ENCODE results near the gene TBX19. TPM values are rescaled to one million over a fixed set of nuclear protein-coding genes. Genes with fewer than 3 reads are reported as not detected.

Gene TBX19
- total and polyA plus RNA-seq, 10 donors = 1.7 to 4.7 (median 3.3) TPM

- Histone ChIP-seq H3K9me3 (peaks cover 0 to 7% (median 0%) of the 10 kb centered on the region in 8 donors), H3K27ac (peak overlapping the region in 1 of 8 donors; percentile 52), H3K27me3 (replicated peaks in 1 of 7) (no peaks in the 10 kb centered on the region), H3K4me1 (no peaks in the 10 kb centered on the region), H3K4me3 (no peak overlapping the region), H3K36me3 (no peaks in the 10 kb centered on the region)
- WGBS, 5 donors = 61 to 83% (median 68%) methylated on average over 5 of the region's 5 CpGs
- intact Hi-C loops (cut with DNase I; ENCODE audit: low total_unique reads) = no loop called here
- TF ChIP-seq, protein P1, sequence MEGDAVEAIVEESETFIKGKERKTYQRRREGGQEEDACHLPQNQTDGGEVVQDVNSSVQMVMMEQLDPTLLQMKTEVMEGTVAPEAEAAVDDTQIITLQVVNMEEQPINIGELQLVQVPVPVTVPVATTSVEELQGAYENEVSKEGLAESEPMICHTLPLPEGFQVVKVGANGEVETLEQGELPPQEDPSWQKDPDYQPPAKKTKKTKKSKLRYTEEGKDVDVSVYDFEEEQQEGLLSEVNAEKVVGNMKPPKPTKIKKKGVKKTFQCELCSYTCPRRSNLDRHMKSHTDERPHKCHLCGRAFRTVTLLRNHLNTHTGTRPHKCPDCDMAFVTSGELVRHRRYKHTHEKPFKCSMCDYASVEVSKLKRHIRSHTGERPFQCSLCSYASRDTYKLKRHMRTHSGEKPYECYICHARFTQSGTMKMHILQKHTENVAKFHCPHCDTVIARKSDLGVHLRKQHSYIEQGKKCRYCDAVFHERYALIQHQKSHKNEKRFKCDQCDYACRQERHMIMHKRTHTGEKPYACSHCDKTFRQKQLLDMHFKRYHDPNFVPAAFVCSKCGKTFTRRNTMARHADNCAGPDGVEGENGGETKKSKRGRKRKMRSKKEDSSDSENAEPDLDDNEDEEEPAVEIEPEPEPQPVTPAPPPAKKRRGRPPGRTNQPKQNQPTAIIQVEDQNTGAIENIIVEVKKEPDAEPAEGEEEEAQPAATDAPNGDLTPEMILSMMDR (IDR thresholded peaks at IDR 0.05 in 8 of 11, conservative IDR thresholded peaks at IDR 0.05 in 3 of 11) = no peak
- TF ChIP-seq POLR2A (IDR thresholded peaks at IDR 0.05) = no peak
- TF ChIP-seq POLR2AphosphoS5 (IDR thresholded peaks at IDR 0.05) = no peak
- DNase-seq = no peak
Observed at GRCh38 chr1:168320800-168321450, 40.2 kb downstream of the TBX19 start.

- DNase-seq = no peak
- Histone ChIP-seq H3K27me3 (replicated peaks in 1 of 7) (no peaks in the 10 kb centered on the region), H3K27ac (no peak overlapping the region), H3K36me3 (no peaks in the 10 kb centered on the region), H3K4me1 (no peaks in the 10 kb centered on the region), H3K4me3 (no peak overlapping the region), H3K9me3 (peaks cover 0 to 7% (median 0%) of the 10 kb centered on the region in 8 donors)
- no peak for TF ChIP-seq POLR2AphosphoS5 (IDR thresholded peaks at IDR 0.05)
- TF ChIP-seq, protein P1 (IDR thresholded peaks at IDR 0.05 in 8 of 11, conservative IDR thresholded peaks at IDR 0.05 in 3 of 11) = peak in 1 of 11 experiments; percentile 17
- whole genome bisulfite sequencing, 5 donors = 0 to 93% (median 34%) methylated on average over 1 of the region's 1 CpG
- intact Hi-C loops (cut with DNase I; ENCODE audit: low total_unique reads) = no loop called here
Observed at GRCh38 chr1:168321945-168322344, 41.3 kb downstream of the TBX19 start.

GRCh38 chr1:168324745-168325425 is 44.2 kb downstream of the TBX19 start:
- H3K27me3 ChIP-seq (replicated peaks in 1 of 7) = no peaks in the 10 kb centered on the region
- H3K4me1 ChIP-seq = no peaks in the 10 kb centered on the region
- intact Hi-C loops (cut with DNase I; ENCODE audit: low total_unique reads) = no loop called here
- H3K9me3 ChIP-seq = peaks cover 0 to 7% (median 0%) of the 10 kb centered on the region in 8 donors
- WGBS, 5 donors = 78 to 94% (median 89%) methylated on average over 4 of the region's 4 CpGs
- no peak for DNase-seq
- H3K27ac ChIP-seq = no peak overlapping the region
- TF ChIP-seq POLR2A (IDR thresholded peaks at IDR 0.05) = no peak
- TF ChIP-seq POLR2AphosphoS5 (IDR thresholded peaks at IDR 0.05) = no peak
- TF ChIP-seq, protein P1 (IDR thresholded peaks at IDR 0.05 in 8 of 11, conservative IDR thresholded peaks at IDR 0.05 in 3 of 11) = no peak
- H3K36me3 ChIP-seq = no peaks in the 10 kb centered on the region
- H3K4me3 ChIP-seq = no peak overlapping the region

GRCh38 chr1:168328731-168329364 is 48.2 kb downstream of the TBX19 start:
- Histone ChIP-seq H3K4me1 (no peaks in the 10 kb centered on the region), H3K27ac (no peak overlapping the region), H3K9me3 (peaks cover 0 to 7% (median 0%) of the 10 kb centered on the region in 8 donors), H3K4me3 (no peak overlapping the region), H3K27me3 (replicated peaks in 1 of 7) (no peaks in the 10 kb centered on the region), H3K36me3 (no peaks in the 10 kb centered on the region)
- intact Hi-C loops (cut with DNase I; ENCODE audit: low total_unique reads) = no loop called here
- WGBS, 5 donors = 87 to 92% (median 89%) methylated on average over 5 of the region's 5 CpGs
- DNase-seq = no peak
- no peak for TF ChIP-seq POLR2A (IDR thresholded peaks at IDR 0.05)
- TF ChIP-seq, protein P1 (IDR thresholded peaks at IDR 0.05 in 8 of 11, conservative IDR thresholded peaks at IDR 0.05 in 3 of 11) = no peak
- TF ChIP-seq POLR2AphosphoS5 (IDR thresholded peaks at IDR 0.05) = no peak
